Measurements from ENCODE around the gene KCNG2.
"Not testable (repeated sequence)": the region's sequence is repeated elsewhere in the genome, so short reads cannot be mapped to it uniquely, and the experiment has no call there.

Gene KCNG2

GRCh38 chr18:79875931-79876461 lies 78.3 kb downstream of the KCNG2 start:
- TF ChIP-seq, protein P1, sequence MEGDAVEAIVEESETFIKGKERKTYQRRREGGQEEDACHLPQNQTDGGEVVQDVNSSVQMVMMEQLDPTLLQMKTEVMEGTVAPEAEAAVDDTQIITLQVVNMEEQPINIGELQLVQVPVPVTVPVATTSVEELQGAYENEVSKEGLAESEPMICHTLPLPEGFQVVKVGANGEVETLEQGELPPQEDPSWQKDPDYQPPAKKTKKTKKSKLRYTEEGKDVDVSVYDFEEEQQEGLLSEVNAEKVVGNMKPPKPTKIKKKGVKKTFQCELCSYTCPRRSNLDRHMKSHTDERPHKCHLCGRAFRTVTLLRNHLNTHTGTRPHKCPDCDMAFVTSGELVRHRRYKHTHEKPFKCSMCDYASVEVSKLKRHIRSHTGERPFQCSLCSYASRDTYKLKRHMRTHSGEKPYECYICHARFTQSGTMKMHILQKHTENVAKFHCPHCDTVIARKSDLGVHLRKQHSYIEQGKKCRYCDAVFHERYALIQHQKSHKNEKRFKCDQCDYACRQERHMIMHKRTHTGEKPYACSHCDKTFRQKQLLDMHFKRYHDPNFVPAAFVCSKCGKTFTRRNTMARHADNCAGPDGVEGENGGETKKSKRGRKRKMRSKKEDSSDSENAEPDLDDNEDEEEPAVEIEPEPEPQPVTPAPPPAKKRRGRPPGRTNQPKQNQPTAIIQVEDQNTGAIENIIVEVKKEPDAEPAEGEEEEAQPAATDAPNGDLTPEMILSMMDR (IDR thresholded peaks at IDR 0.05; ENCODE audit: low read depth, low read length, missing control alignments): no peak
- H3K4me3 ChIP-seq (replicated peaks; ENCODE audit: low read depth, low read length): no peak overlapping the region
- no peak for DNase-seq (ENCODE audit: extremely low read depth, low read depth)

- H3K4me3 ChIP-seq (replicated peaks; ENCODE audit: low read depth, low read length): no peak overlapping the region
- no peak for DNase-seq (ENCODE audit: extremely low read depth, low read depth)
- TF ChIP-seq, protein P1 (IDR thresholded peaks at IDR 0.05; ENCODE audit: low read depth, low read length, missing control alignments): no peak
These were observed 78.8 kb downstream of the KCNG2 start for GRCh38 chr18:79876497-79876896.

- TF ChIP-seq, protein P1 (IDR thresholded peaks at IDR 0.05; ENCODE audit: low read depth, low read length, missing control alignments): no peak
- no peak overlapping the region for H3K4me3 ChIP-seq (replicated peaks; ENCODE audit: low read depth, low read length)
- DNase-seq (ENCODE audit: extremely low read depth, low read depth): no peak
These were observed 79.7 kb downstream of the KCNG2 start for GRCh38 chr18:79877163-79878091.

DNA sequence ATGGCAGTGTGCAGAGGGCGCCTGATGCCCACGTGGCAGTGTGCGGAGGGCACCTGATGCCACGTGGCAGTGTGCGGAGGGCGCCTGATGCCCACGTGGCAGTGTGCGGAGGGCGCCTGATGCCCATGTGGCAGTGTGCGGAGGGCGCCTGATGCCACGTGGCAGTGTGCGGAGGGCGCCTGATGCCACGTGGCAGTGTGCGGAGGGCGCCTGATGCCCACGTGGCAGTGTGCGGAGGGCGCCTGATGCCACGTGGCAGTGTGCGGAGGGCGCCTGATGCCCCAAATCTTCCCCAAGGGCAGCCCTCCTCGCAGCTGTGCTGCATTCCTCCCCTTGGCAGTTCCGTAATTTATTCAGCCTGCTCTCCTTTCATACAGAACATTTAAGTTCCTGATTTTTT lies 80.5 kb downstream of the KCNG2 start:
- H3K4me3 ChIP-seq (replicated peaks; ENCODE audit: low read depth, low read length); DNase-seq (ENCODE audit: extremely low read depth, low read depth): not testable (repeated sequence)

DNA sequence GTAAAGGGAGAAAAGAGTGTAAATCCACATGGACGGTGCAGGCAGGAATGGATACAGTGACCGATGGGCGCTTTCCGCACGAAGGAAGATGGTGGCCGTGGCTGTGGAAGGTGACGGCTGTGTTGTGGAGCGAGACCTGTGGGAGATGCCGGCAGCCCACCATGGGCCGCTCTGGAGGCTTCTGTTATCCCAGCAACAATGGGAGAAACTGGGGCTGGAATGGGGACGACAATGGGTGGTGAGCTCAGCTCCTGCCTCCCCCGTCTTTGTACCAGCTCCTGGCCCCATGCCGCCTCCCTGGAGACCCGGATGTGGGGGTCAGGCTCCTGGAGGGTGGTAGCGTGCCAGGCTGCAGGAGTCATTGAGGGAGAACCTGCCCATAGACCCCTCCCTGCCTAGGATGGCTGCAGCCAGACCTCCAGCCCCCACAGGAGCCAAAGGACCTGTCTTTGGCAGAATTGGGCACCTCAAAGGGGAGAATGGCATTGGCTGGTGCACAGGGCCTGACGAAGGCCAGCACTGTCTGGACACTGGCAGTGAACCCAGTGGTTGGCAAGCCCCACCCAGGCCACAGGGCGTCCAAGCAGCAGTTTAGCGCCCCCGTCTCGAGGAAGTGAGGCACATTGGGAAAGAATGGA lies 81.1 kb downstream of the KCNG2 start:
- H3K4me3 ChIP-seq (replicated peaks; ENCODE audit: low read depth, low read length): no peak overlapping the region
- DNase-seq (ENCODE audit: extremely low read depth, low read depth): no peak
- TF ChIP-seq, protein P1 (IDR thresholded peaks at IDR 0.05; ENCODE audit: low read depth, low read length, missing control alignments): no peak

- no peak for DNase-seq (ENCODE audit: extremely low read depth, low read depth)
- TF ChIP-seq, protein P1 (IDR thresholded peaks at IDR 0.05; ENCODE audit: low read depth, low read length, missing control alignments): no peak
- no peak overlapping the region for H3K4me3 ChIP-seq (replicated peaks; ENCODE audit: low read depth, low read length)
These were observed 81.8 kb downstream of the KCNG2 start for GRCh38 chr18:79879566-79879965.

- no peak for DNase-seq (ENCODE audit: extremely low read depth, low read depth)
- TF ChIP-seq, protein P1 (IDR thresholded peaks at IDR 0.05; ENCODE audit: low read depth, low read length, missing control alignments): no peak
- H3K4me3 ChIP-seq (replicated peaks; ENCODE audit: low read depth, low read length): no peak overlapping the region
These were observed 84.0 kb downstream of the KCNG2 start for GRCh38 chr18:79881695-79882094.

Measured in HFF-Myc (cell line).